ENCODE measurements around the gene STAT3.
"Not testable (repeated sequence)": the region's sequence is repeated elsewhere in the genome, so short reads cannot be mapped to it uniquely, and the experiment has no call there.

Gene STAT3

DNA sequence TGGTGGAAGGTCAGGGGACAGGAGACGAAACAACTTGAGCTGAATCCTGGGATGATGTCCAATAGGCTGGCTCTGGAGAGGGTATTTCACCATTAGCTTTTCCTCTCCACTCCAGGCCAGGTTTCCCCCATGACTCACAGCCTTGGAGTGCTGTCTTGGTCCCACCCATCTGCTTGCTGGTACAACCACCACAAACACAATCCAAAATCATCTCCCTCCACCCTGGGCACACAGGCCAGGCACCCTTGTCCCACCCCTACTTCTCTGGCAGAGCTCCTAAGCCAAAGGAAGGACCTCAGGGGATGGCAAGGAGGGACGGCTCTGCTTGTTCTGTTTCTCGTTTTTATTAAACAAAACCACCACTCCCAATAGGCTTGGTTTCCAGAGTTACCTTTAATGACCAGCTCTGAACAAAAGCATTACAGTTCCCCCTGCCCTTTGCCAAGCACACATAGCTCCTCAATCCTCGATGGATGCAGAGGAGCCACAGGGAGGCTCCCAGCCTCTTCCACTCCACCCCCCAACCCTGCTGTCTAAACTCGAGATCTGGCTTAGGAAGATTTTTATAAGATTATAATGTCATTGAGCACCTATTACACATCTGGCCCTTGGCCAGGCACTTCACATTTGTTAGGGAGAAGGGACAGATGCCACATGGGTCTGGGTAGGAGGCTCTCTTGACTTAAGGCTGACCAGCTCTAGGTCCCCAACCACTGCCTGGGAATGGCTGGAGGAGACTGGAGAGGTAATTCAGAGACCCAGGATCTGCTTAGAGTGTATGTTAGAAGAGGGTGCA is 21.5 kb upstream of the STAT3 start:
- Histone ChIP-seq H3K27me3 (no peaks in the 10 kb centered on the region), H3K4me1 (peaks cover 25% of the 10 kb centered on the region), H3K9ac (no peak overlapping the region), H3K9me3 (no peaks in the 10 kb centered on the region), H4K20me1 (no peaks in the 10 kb centered on the region), H3K27ac (no peak overlapping the region), H3K4me3 (no peak overlapping the region), H3K4me2 (no peak overlapping the region), H3K36me3 (no peaks in the 10 kb centered on the region)
- no peak for TF ChIP-seq Cebpa-rat (IDR thresholded peaks at IDR 0.05)

DNA sequence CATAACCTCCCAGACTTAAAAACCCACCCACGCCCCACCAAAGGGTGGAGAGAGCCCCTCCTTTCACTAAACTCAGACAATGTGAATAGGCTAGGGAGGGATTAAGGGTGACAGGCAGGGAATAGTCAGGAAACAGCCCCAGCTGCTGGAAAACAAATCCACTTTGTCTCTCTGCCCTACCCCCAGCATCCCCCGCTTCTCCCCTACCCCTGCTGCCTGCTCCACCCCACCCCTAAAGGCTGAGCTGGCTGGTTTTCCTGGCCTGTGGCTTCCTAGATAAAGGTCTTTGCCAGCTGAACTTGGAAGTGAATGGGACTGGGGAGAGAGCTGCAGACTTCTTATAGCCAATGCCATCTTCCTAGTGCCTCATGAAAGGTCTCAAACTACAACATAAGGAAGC is 19.8 kb upstream of the STAT3 start:
- Histone ChIP-seq H3K27ac (no peak overlapping the region), H3K4me2 (no peak overlapping the region), H3K9me3 (no peaks in the 10 kb centered on the region), H4K20me1 (no peaks in the 10 kb centered on the region), H3K9ac (no peak overlapping the region), H3K27me3 (no peaks in the 10 kb centered on the region), H3K36me3 (no peaks in the 10 kb centered on the region), H3K4me3 (no peak overlapping the region), H3K4me1 (peaks cover 11% of the 10 kb centered on the region)
- TF ChIP-seq Cebpa-rat (IDR thresholded peaks at IDR 0.05) = no peak

DNA sequence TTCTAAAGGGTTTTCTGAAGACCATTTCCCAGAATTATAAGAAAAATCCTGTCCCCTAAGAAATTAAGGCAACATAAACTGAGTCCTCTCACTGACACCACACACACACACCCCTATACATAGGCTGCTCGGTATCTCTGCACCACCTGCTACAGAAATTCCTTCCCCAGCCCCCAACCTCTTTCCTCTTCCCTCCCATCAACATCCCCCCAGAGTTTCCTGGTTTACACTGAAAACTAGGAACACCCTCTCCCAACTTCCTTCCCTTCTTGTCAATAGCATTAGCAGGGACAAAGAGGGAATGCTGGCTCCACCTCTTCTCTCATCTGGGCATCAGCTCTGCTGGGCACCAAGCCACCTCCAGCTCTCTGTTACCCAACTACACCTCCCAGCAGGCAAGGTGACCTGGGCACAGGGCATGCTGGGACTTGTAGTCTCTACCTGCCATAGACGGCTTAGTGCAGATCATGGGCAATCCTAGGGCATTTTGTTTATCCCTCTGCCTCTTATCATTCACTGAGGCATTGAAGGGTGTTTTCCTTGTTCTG is 19.1 kb upstream of the STAT3 start:
- no peaks in the 10 kb centered on the region for H3K9me3 ChIP-seq
- H3K4me1 ChIP-seq = peaks cover 11% of the 10 kb centered on the region
- H3K9ac ChIP-seq = no peak overlapping the region
- no peak overlapping the region for H3K27ac ChIP-seq
- no peaks in the 10 kb centered on the region for H3K27me3 ChIP-seq
- TF ChIP-seq Cebpa-rat (IDR thresholded peaks at IDR 0.05) = no peak
- no peaks in the 10 kb centered on the region for H4K20me1 ChIP-seq
- no peak overlapping the region for H3K4me2 ChIP-seq
- H3K4me3 ChIP-seq = no peak overlapping the region
- no peaks in the 10 kb centered on the region for H3K36me3 ChIP-seq

- Histone ChIP-seq H3K4me3 (no peak overlapping the region), H3K27me3 (no peaks in the 10 kb centered on the region), H3K27ac (no peak overlapping the region), H3K9me3 (no peaks in the 10 kb centered on the region), H3K36me3 (no peaks in the 10 kb centered on the region), H3K9ac (no peak overlapping the region), H4K20me1 (no peaks in the 10 kb centered on the region), H3K4me2 (no peak overlapping the region), H3K4me1 (peaks cover 11% of the 10 kb centered on the region)
- TF ChIP-seq Cebpa-rat (IDR thresholded peaks at IDR 0.05) = no peak
Observed at GRCh38 chr17:42406615-42407288, 18.5 kb upstream of the STAT3 start.

GRCh38 chr17:42405963-42406495 is 17.8 kb upstream of the STAT3 start:
- H3K9ac ChIP-seq = no peak overlapping the region
- H3K4me1 ChIP-seq = peaks cover 11% of the 10 kb centered on the region
- no peaks in the 10 kb centered on the region for H3K27me3 ChIP-seq
- H4K20me1 ChIP-seq = no peaks in the 10 kb centered on the region
- H3K27ac ChIP-seq = no peak overlapping the region
- no peak overlapping the region for H3K4me2 ChIP-seq
- peak; percentile 95 for TF ChIP-seq Cebpa-rat (IDR thresholded peaks at IDR 0.05)
- no peaks in the 10 kb centered on the region for H3K9me3 ChIP-seq
- no peak overlapping the region for H3K4me3 ChIP-seq
- H3K36me3 ChIP-seq = no peaks in the 10 kb centered on the region

GRCh38 chr17:42405076-42405475 is 16.8 kb upstream of the STAT3 start:
- Histone ChIP-seq H4K20me1 (no peaks in the 10 kb centered on the region), H3K27me3 (no peaks in the 10 kb centered on the region), H3K4me3 (no peak overlapping the region), H3K36me3 (no peaks in the 10 kb centered on the region), H3K27ac (no peak overlapping the region), H3K9ac (no peak overlapping the region), H3K9me3 (no peaks in the 10 kb centered on the region), H3K4me1 (peaks cover 11% of the 10 kb centered on the region), H3K4me2 (no peak overlapping the region)
- TF ChIP-seq Cebpa-rat (IDR thresholded peaks at IDR 0.05) = no peak

- no peak overlapping the region for H3K9ac ChIP-seq
Observed at GRCh38 chr17:42404326-42405055, 16.2 kb upstream of the STAT3 start.

GRCh38 chr17:42403150-42403549 is 14.9 kb upstream of the STAT3 start:
- Histone ChIP-seq H3K9ac (no peak overlapping the region), H3K4me1 (peaks cover 11% of the 10 kb centered on the region), H3K27ac (no peak overlapping the region), H3K9me3 (no peaks in the 10 kb centered on the region), H3K27me3 (no peaks in the 10 kb centered on the region), H3K4me3 (no peak overlapping the region), H3K4me2 (no peak overlapping the region), H3K36me3 (no peaks in the 10 kb centered on the region), H4K20me1 (no peaks in the 10 kb centered on the region)
- no peak for TF ChIP-seq Cebpa-rat (IDR thresholded peaks at IDR 0.05)

More at GRCh38 chr17:42404326-42405055, 16.2 kb upstream of the STAT3 start:
- Histone ChIP-seq H3K4me2 (no peak overlapping the region), H3K4me3 (no peak overlapping the region), H3K27ac (no peak overlapping the region), H3K27me3 (no peaks in the 10 kb centered on the region), H3K9me3 (no peaks in the 10 kb centered on the region), H4K20me1 (no peaks in the 10 kb centered on the region), H3K4me1 (peaks cover 11% of the 10 kb centered on the region), H3K36me3 (no peaks in the 10 kb centered on the region)
- TF ChIP-seq Cebpa-rat (IDR thresholded peaks at IDR 0.05) = no peak

- H3K36me3 ChIP-seq = no peaks in the 10 kb centered on the region
- H3K9ac ChIP-seq = no peak overlapping the region
- no peaks in the 10 kb centered on the region for H4K20me1 ChIP-seq
- TF ChIP-seq Cebpa-rat (IDR thresholded peaks at IDR 0.05) = no peak
- H3K27ac ChIP-seq = no peak overlapping the region
- H3K4me2 ChIP-seq = no peak overlapping the region
- H3K9me3 ChIP-seq = no peaks in the 10 kb centered on the region
- H3K4me1 ChIP-seq = peaks cover 11% of the 10 kb centered on the region
- H3K4me3 ChIP-seq = no peak overlapping the region
- no peaks in the 10 kb centered on the region for H3K27me3 ChIP-seq
Observed at GRCh38 chr17:42402117-42402516, 13.9 kb upstream of the STAT3 start.

DNA sequence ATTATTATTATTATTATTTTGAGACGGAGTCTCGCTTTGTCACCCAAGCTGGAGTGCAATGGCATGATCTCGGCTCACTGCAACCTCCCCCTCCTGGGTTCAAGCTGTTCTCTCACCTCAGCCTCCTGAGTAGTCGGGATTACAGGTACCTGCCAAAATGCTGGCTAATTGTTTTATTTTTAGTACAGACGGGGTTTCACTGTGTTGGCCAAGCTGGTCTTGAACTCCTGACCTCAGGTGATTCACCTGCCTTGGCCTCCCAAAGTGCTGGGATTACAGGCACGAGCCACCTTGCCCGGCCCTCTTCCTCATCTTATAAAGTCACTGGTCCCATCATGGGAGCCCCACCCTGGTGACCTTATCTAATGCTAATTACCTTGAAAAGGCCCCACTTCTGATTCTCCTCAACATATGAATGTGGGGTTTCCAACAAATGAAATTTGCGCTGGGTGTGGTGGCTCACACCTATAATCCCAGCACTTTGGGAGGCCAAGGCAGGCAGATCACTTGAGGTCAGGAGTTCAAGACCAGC is 12.7 kb upstream of the STAT3 start:
- H3K27ac ChIP-seq, H3K4me3 ChIP-seq, H3K4me2 ChIP-seq: not testable (repeated sequence)

More for the DNA sequence above, 12.7 kb upstream of the STAT3 start:
- H4K20me1 ChIP-seq, H3K9me3 ChIP-seq, H3K4me1 ChIP-seq, H3K36me3 ChIP-seq, H3K9ac ChIP-seq, H3K27me3 ChIP-seq: not testable (repeated sequence)

Measured in BLaER1 (cell line).